OCI-LY3 (cell line): ENCODE results near the gene CDH4.

Source experiments
- H2AFZ ChIP-seq: fragments of 200-600, 300-600 bp; shearing (Covaris generic); 2 replicates; pipeline ENCODE4 v1.6.0; 2014; ENCODE audit warnings: antibody characterized with exemption, low read depth, low read length
- H3K27ac ChIP-seq: fragments of 200-600, 300-600 bp; sonication (generic); 2 replicates; pipeline ENCODE4 v1.5.1; 2014; ENCODE audit warnings: mild to moderate bottlenecking, low read length, moderate library complexity, mixed read lengths
- H3K27me3 ChIP-seq: fragments of 200-600, 300-600 bp; sonication (generic); 2 replicates; pipeline ENCODE4 v1.6.1; 2014; ENCODE audit warnings: low read depth, low read length, mixed read lengths
- H3K36me3 ChIP-seq: fragments of 200-600, 300-600 bp; sonication (generic); replicated peaks from 2 replicates; pipeline ENCODE3; 2014; ENCODE audit warnings: low read depth, low read length, mixed read lengths
- H3K4me1 ChIP-seq: fragments of 300-600, 200-600 bp; sonication (generic); 2 replicates; pipeline ENCODE4 v1.6.1; 2014; ENCODE audit warnings: low read length, mixed read lengths
- H3K4me2 ChIP-seq: fragments of 200-600, 300-600 bp; sonication (generic); 2 replicates; pipeline ENCODE4 v1.6.1; 2014; ENCODE audit warnings: low read length, mixed read lengths
- H3K4me3 ChIP-seq: fragments of 300-600, 200-600 bp; sonication (generic); 2 replicates; pipeline ENCODE4 v1.5.1; 2014; ENCODE audit warnings: antibody characterized with exemption, mild to moderate bottlenecking, low read length, moderate library complexity
- H3K79me2 ChIP-seq: fragments of 300-600, 200-600 bp; shearing (Covaris generic); 2 replicates; pipeline ENCODE4 v1.6.1; 2014; ENCODE audit warnings: mild to moderate bottlenecking, low read length, mixed read lengths
- H3K9ac ChIP-seq: fragments of 300-600, 200-600 bp; shearing (Covaris generic); 2 replicates; pipeline ENCODE4 v1.6.0; 2014; ENCODE audit warnings: mild to moderate bottlenecking, low read length, moderate library complexity
- H3K9me3 ChIP-seq: fragments of 200-600, 300-600 bp; shearing (Covaris generic); 2 replicates; pipeline ENCODE4 v1.6.1; 2014; ENCODE audit warnings: low read length, mixed read lengths; ENCODE audit not compliant: insufficient read depth
- H4K20me1 ChIP-seq: fragments of 200-600, 300-600 bp; sonication (generic); 2 replicates; pipeline ENCODE4 v1.6.1; 2016; ENCODE audit warnings: low read length, mixed read lengths; ENCODE audit not compliant: insufficient read depth
- CTCF ChIP-seq: fragments of 200-600, 300-600 bp; sonication (generic); IDR thresholded peaks from 2 replicates; pipeline ENCODE4 v1.5.1; 2014; ENCODE audit warnings: antibody characterized with exemption, low read length, low read depth
- EZH2phosphoT487 ChIP-seq: fragments of 200-600 bp; shearing (Covaris generic); IDR thresholded peaks from 2 replicates; pipeline ENCODE4 v1.6.1; 2018; ENCODE audit warnings: antibody characterized with exemption, mixed run types, low read depth

Gene CDH4

GRCh38 chr20:61566691-61567090 is 314.6 kb downstream of the CDH4 start:
- no peak overlapping the region for H3K4me2 ChIP-seq
- no peaks in the 10 kb centered on the region for H3K4me1 ChIP-seq
- no peaks in the 10 kb centered on the region for H3K27me3 ChIP-seq

GRCh38 chr20:61567204-61567603 is 315.1 kb downstream of the CDH4 start:
- H3K27me3 ChIP-seq = no peaks in the 10 kb centered on the region
- H3K27ac ChIP-seq = no peak overlapping the region
- no peak overlapping the region for H3K4me3 ChIP-seq

More at GRCh38 chr20:61566691-61567090, 314.6 kb downstream of the CDH4 start:
- Histone ChIP-seq H3K27ac (no peak overlapping the region), H2AFZ (no peak overlapping the region), H3K4me3 (no peak overlapping the region), H3K79me2 (no peaks in the 10 kb centered on the region), H4K20me1 (no peaks in the 10 kb centered on the region), H3K36me3 (no peaks in the 10 kb centered on the region), H3K9me3 (no peaks in the 10 kb centered on the region), H3K9ac (no peak overlapping the region)
- TF ChIP-seq CTCF (no peak), EZH2phosphoT487 (no peak)

GRCh38 chr20:61569825-61570224 is 317.8 kb downstream of the CDH4 start:
- Histone ChIP-seq H3K79me2 (no peaks in the 10 kb centered on the region), H3K9ac (no peak overlapping the region), H3K27ac (no peak overlapping the region), H3K36me3 (no peaks in the 10 kb centered on the region), H3K27me3 (no peaks in the 10 kb centered on the region), H3K9me3 (no peaks in the 10 kb centered on the region), H3K4me3 (no peak overlapping the region), H3K4me2 (no peak overlapping the region), H4K20me1 (no peaks in the 10 kb centered on the region), H3K4me1 (no peaks in the 10 kb centered on the region), H2AFZ (no peak overlapping the region)
- TF ChIP-seq CTCF (no peak), EZH2phosphoT487 (no peak)

More at GRCh38 chr20:61567204-61567603, 315.1 kb downstream of the CDH4 start:
- no peak overlapping the region for H2AFZ ChIP-seq
- H3K9ac ChIP-seq = no peak overlapping the region
- no peaks in the 10 kb centered on the region for H3K79me2 ChIP-seq
- H4K20me1 ChIP-seq = no peaks in the 10 kb centered on the region
- H3K9me3 ChIP-seq = no peaks in the 10 kb centered on the region
- no peak for TF ChIP-seq CTCF
- no peak for TF ChIP-seq EZH2phosphoT487
- no peaks in the 10 kb centered on the region for H3K4me1 ChIP-seq
- no peak overlapping the region for H3K4me2 ChIP-seq
- H3K36me3 ChIP-seq = no peaks in the 10 kb centered on the region

GRCh38 chr20:61570646-61571195 is 318.7 kb downstream of the CDH4 start:
- no peak for TF ChIP-seq CTCF
- Histone ChIP-seq H3K27me3 (no peaks in the 10 kb centered on the region), H4K20me1 (no peaks in the 10 kb centered on the region), H3K9me3 (no peaks in the 10 kb centered on the region), H3K9ac (no peak overlapping the region), H3K4me2 (no peak overlapping the region), H3K79me2 (no peaks in the 10 kb centered on the region), H3K4me3 (no peak overlapping the region), H2AFZ (no peak overlapping the region), H3K4me1 (no peaks in the 10 kb centered on the region), H3K36me3 (no peaks in the 10 kb centered on the region), H3K27ac (no peak overlapping the region)
